ENCODE results near the gene MAL.

The MAL gene

GRCh38 chr2:95069465-95069864 is 44.0 kb downstream of the MAL start:
- TF ChIP-seq, protein P1, sequence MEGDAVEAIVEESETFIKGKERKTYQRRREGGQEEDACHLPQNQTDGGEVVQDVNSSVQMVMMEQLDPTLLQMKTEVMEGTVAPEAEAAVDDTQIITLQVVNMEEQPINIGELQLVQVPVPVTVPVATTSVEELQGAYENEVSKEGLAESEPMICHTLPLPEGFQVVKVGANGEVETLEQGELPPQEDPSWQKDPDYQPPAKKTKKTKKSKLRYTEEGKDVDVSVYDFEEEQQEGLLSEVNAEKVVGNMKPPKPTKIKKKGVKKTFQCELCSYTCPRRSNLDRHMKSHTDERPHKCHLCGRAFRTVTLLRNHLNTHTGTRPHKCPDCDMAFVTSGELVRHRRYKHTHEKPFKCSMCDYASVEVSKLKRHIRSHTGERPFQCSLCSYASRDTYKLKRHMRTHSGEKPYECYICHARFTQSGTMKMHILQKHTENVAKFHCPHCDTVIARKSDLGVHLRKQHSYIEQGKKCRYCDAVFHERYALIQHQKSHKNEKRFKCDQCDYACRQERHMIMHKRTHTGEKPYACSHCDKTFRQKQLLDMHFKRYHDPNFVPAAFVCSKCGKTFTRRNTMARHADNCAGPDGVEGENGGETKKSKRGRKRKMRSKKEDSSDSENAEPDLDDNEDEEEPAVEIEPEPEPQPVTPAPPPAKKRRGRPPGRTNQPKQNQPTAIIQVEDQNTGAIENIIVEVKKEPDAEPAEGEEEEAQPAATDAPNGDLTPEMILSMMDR (IDR thresholded peaks at IDR 0.05; ENCODE audit: control insufficient read depth, extremely low read depth, insufficient read depth), result no peak
- no peak overlapping the region for H3K4me3 ChIP-seq (ENCODE audit: low read depth, low read length)
- no peak for DNase-seq (ENCODE audit: low read depth)

DNA sequence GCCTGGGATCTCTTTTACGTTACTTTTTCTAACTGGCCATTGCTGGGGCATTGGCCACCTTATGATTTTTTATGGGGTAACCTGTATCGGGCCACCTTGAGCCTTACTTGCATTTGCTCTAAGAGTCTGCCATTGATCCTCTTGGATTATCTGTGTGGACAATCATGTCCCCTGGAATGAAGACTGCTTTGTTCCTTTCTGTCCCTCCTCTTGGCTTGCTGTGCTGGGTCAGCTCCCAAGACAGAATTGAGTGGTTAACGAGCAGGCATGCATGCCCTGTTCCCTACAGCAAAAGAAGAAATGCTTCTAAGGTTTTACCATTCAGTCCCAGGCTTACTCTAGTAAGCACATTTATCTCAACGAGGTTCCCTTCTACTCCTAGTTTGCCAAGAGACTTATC is 46.3 kb downstream of the MAL start:
- TF ChIP-seq, protein P1 (IDR thresholded peaks at IDR 0.05; ENCODE audit: control insufficient read depth, extremely low read depth, insufficient read depth), result no peak
- H3K4me3 ChIP-seq (ENCODE audit: low read depth, low read length), result no peak overlapping the region
- DNase-seq (ENCODE audit: low read depth), result no peak

GRCh38 chr2:95072424-95072823 is 46.9 kb downstream of the MAL start:
- TF ChIP-seq, protein P1 (IDR thresholded peaks at IDR 0.05; ENCODE audit: control insufficient read depth, extremely low read depth, insufficient read depth), result no peak
- DNase-seq (ENCODE audit: low read depth), result no peak
- no peak overlapping the region for H3K4me3 ChIP-seq (ENCODE audit: low read depth, low read length)

DNA sequence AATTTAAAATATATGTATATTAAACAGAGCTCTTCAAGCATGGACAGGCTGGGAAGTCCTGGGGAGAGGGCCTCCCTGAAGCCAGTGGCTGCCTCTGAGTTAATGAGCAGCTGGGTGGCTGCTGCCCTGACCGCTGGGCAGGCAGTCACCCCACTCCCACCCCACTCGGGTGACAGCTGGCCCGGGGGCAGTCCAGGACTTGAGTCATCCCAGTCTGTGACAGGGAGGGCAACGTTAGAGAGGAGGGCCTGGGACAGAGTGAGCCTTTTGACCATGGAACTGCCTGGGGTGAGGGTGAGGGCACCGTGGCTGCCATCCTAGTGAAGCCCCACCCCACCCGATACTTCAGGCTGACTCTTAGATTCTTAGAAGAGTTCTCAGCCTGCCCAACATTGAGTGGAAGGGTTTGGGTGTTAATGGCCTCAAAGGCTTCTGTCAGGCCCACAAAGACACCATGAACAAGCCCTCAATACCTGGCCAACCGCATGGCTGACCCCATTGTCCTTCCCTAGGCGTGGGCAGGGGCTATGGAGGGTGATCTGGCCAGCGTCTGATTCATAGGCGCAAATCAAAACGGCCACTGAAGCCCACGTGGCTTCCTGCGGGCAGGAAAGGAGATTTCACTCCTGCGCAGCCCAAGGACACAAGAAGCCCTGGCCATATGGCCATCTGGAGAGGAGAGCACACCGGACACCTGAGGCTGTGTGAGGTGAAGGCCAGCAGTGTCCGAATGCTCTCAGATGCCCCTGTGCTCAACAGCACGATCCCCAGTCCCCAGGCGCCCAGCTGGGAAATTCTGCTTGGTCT is 48.6 kb downstream of the MAL start:
- no peak overlapping the region for H3K4me3 ChIP-seq (ENCODE audit: low read depth, low read length)
- DNase-seq (ENCODE audit: low read depth), result no peak
- TF ChIP-seq, protein P1 (IDR thresholded peaks at IDR 0.05; ENCODE audit: control insufficient read depth, extremely low read depth, insufficient read depth), result no peak

DNA sequence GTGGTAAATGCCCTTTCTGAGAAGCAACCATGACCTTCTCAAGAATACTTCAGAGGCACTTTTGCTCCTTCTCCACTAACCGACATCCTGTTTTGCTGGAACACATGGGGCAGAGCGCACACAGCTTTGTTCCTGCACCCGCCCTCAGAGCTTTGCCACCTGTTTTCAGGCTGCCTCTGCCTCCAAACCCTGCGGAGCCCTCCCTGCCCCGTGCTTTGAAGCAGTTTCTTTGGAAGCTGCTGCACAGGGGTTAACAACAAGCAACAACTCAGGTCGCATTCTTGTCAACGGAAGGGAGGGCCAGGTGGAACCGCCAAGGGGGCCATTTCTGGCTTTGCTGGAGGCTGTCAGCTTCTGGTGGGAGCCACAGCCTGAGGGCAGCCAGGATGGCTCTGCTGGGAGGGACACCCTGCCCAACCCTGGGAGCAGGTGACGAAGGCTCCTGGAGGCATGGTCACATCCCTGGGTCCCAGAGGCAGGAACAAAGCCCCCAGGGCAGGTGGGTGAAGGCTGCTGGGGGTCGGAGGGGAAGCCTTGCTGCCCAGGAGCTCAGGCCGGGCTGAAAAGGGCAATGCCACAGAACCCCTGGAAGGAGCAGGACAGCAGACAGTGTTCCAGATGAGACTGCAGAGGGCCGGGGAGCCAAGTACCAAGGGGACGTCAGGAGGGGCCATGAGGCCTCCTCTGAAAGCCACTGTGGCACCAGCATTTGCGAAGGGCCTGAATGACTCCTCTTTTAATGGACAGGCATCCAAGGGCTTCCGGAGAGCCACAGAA is 49.3 kb downstream of the MAL start:
- no peak for DNase-seq (ENCODE audit: low read depth)
- no peak overlapping the region for H3K4me3 ChIP-seq (ENCODE audit: low read depth, low read length)
- TF ChIP-seq, protein P1 (IDR thresholded peaks at IDR 0.05; ENCODE audit: control insufficient read depth, extremely low read depth, insufficient read depth), result no peak

GRCh38 chr2:95075440-95076132 is 50.1 kb downstream of the MAL start:
- H3K4me3 ChIP-seq (ENCODE audit: low read depth, low read length), result no peak overlapping the region
- TF ChIP-seq, protein P1 (IDR thresholded peaks at IDR 0.05; ENCODE audit: control insufficient read depth, extremely low read depth, insufficient read depth), result no peak
- DNase-seq (ENCODE audit: low read depth), result no peak
